ENCODE measurements around the gene JAKMIP1.
A peak's percentile ranks its signal among the peaks of the same experiment; 100 is the strongest.
"Not testable (repeated sequence)": the region's sequence is repeated elsewhere in the genome, so short reads cannot be mapped to it uniquely, and the experiment has no call there.

The JAKMIP1 gene

DNA sequence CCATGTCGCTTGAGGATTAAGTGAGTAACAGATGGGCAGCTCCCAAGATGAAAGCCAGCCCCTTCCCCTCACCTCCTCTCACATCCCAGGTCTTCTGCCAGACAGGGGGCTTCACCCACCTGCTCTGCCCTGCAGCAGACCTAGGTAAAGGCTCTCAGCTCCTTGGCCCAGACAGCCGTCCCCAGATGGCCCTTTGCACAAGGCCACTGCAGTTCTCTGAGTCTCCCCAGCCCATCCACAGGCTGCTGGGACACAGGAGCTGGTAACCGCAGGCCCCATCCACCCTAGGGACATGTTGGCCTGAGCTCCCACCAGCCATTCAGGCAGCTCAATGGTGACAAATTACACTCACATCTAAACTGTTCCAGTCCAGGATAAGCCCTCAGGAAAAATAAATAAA is 197.4 kb downstream of the JAKMIP1 start:
- DNase-seq, result no peak

DNA sequence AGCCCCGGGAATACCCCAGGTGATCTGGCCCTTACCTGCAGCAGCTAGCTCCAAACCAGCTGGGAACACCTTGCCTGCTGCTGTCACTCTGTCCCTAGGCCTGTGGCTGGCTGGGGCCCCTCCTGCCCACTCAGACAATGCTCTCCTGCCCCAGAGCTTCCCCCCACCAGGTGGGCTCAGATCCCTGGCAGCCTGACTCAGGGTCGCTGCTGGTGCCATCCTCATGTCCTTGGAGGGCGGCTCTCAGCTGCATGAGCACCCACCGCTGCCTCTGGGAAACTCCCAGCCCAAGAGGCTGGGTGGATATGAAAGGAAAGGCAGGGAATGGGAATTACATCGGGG is 197.9 kb downstream of the JAKMIP1 start:
- DNase-seq, result no peak

DNA sequence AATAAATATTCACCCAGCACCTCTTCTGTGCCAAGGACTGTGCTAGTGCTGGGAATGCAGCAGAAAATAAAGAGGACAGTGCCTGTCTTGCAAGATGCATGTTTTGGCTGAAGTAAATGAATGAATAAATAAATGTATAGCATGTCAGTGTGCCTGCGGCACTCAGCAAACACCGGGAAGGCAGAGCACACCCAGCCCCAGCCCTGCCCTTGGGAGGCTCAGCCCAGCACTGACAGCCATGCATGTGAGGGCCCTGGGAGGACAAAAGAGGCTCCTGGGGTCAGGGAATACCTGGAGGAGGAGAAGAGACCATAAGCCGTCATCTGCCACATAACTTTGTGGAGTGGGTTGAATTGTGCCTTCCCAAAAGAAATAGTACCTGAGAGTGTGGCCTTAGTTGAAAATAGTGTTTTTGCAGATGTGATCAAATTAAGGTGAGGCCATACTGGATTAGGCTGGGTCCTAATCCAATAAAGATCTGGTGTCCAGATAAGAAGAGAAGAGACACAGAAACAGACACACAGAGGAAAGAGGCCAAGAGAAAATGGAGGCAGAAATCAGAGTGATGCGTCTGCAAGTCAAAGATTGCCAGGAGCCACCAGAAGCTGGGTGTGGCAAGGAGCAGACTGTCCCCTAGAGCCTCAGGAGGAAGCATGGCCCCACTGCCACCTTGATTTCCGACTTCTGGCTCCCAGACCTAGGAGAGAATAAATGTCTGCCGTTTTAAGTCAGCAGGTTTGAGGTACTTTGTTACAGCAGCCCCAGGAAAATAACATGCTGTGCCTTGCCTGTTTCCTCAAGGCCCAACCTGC is 198.5 kb downstream of the JAKMIP1 start:
- no peak for DNase-seq

DNA sequence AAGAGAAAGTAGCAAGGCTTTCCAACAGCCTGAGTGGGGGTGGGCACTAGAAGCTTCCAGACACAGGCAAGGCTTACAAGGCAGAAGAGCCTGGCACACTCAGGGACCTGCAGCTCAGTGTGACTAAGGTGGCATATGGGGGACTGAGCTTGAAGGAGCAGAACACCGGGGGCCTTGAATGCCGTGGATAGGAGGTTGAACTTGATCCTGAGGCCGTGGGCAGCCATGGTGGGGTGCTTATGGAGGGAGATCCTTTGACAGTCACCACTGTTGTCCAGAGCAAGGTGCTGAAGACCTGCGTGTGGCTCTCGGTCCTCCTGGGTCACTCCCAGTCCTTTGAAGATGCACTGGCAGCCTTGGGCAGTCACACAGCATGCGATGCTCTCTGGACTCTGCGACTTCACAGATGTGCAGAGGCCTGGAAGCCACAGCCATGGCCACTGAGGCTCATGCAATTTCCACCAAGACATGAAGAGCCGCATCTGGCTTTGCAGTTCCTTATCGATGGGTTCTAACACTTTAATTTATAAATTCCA is 200.5 kb downstream of the JAKMIP1 start:
- no peak for DNase-seq

DNA sequence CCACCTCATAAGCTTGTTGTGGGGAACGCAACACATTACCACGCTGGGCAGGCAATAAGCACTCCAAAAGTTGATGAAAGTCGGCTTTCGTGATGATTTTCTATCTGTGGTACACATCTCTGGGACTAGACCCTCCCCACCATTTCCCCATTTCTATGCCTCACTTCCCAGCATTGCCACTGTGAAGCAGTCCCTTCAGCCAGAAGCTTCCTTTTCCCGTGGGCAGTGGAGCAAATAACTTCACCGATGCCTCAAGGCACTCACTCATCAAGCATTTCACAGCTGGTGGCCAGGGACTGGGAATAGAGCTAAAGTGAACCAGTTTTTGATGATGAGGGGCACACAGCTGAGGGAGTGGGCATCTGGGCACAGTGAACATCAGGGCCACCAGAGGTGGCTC is 201.0 kb downstream of the JAKMIP1 start:
- DNase-seq, result no peak

DNA sequence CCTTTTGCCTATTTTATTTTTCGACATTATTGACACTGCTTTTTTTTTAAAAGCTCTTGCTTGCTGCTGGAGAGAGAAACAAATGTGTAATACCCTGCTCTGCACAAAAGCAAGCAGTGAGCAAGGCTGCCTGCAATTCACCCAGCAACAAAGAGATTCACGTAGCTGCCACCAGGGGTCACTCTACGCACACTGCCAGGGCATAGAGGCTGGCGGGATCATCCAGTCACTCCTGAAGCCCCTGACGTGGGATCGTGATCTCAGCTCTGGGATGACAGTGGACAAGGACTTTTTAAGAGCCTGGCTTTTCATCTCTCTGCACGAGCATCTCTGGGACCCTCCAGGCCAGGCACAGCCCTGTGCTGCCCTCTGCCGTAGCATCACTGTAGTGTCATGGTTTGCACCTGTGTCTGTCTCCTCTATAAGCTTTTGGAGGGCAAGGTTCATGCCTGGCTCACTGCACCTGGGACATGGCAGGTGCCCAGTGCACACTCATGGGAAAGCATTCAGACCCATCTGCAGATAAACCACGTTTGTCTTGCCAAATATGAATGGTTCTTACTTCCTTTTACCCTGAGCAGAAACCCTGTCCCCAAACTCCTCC is 201.9 kb downstream of the JAKMIP1 start:
- DNase-seq, result peak; percentile 47

DNA sequence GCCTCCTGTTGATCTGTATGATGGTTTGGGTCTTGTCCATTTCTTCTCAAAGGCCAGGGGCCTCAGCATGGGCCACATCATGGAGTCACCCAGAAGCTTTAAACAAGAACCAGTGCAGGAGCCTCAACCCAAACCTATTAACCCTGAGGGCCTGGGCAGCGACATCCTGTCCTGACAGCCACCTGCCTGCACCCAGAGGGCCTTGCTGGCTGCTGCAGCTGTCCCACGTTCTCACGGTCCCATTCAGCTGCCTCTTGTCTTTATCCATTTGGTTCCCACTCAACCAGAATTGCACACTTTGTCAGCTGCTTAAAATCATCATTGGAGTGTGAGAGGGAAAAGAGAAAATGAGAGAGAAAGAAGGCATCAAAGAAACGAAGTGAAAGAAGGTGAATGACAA is 203.7 kb downstream of the JAKMIP1 start:
- DNase-seq, result no peak

DNA sequence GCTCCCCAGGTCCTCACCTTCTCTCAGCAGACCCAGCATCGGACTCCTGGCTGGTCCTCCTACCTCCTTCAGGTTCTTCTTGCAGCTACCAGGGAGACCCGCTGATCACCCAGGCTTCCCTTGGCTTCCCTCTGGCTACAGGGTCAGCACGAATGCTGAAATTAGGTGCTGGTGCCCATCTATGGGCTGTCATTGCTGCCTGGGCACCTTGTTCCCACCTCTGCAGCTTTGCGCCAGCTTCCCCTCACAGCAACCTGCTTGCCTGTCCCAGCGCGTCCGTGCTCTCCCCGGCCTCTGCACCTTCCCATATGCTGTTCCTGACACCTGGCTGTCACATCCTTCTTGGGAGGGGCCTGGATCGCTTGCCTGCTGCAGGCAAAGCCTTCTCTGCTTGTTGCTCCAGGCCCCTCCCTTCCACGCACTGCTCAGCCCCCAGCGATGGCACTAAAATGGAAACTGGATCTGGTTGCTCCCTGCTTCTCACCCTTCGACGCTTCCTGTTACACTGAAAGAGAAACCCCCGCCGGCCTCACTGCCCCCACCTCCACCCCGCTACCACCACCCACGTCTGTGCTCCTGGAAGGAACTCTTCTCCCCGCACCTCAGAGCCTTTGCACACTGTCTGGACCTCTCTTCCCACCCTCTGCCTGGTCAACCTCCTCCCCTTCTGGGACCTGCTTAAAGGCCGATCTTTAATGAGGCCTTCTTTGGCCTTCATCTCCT is 204.3 kb downstream of the JAKMIP1 start:
- DNase-seq, result no peak

DNA sequence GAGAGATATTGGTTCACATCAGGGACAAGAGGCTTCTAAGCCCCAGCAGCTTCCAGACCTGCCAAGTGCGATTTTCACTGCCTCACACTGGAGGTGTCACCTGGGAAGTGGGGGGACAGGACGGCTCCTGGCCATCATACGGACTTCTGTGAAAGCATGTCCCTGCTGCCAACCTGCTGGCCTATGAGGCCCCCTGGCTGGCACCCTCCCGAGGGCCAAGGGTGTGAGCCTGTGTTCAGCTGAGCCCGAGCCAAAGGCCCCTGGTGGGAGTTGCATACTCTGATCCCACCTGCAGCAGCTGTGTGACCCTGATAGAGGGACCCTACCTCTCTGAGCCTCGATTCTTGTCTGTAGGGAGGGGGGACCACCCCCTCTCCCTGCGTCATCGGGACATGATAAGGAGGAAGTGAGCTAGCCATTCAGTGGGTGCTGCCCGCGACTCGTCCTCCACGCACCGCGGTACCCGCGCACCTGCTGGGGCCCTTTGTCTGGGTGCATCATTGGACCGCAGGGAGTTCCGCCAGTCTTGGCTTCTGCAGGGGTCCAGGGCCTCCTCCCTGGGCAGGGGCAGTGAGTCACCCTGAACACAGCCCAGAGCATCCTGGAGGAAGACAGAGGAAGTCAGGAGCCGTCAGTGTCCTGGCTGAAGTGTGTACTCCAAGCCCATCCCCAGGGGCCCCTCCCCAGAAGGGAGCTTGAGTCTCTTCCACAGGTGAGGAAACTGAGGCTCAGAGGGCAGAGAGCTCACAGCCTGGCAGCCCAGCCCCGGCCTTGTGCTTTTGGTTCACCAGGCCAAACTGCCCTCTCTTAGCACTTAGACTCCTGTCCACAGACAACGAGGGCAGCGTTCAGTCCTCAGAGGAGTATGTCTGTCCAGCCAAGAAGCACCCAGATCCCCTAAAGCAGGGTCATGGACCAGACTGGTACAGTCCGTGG is 206.2 kb downstream of the JAKMIP1 start:
- DNase-seq, result no peak

DNA sequence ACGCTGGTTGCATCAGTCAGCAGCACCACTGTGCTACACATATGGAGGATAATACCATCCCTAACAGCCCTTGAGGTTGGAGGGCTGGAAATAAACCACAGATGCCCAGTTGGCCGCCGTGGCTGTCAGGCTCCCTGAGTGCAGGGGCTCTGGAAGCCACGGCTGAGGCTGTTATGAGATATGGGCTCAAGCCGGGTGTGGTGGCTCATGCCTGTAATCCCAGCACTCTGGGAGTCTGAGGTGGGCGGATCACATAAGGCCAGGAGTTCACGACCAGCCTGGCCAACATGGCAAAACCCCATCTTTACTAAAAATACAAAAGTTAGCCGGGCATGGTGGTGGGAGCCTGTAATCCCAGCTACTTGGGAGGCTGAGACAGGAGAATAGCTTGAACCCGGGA is 207.0 kb downstream of the JAKMIP1 start:
- not testable (repeated sequence) for DNase-seq

DNA sequence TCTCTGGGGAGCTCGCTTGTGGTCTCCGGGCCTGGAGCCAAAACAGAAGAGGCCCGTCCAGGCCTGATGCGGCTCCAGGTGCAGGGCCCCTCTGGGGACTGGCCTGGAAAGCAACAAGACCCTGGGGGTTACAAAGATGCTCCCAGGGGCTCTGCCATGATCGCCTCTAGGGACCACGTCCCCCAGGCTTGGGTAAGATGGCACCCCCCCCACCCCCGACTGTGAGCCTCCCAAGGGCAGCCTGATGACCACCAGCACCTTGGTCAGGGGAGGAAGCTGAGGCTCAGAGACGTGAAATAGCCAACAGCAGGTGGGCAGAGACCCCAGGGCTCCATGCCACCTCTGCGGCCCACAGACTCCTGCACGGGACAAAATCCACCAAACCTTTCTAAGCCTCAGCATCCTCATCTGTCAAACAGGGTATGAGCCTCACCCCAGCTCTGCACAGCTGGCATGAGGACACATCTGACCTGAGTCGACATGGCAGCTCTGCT is 207.5 kb downstream of the JAKMIP1 start:
- no peak for DNase-seq

DNA sequence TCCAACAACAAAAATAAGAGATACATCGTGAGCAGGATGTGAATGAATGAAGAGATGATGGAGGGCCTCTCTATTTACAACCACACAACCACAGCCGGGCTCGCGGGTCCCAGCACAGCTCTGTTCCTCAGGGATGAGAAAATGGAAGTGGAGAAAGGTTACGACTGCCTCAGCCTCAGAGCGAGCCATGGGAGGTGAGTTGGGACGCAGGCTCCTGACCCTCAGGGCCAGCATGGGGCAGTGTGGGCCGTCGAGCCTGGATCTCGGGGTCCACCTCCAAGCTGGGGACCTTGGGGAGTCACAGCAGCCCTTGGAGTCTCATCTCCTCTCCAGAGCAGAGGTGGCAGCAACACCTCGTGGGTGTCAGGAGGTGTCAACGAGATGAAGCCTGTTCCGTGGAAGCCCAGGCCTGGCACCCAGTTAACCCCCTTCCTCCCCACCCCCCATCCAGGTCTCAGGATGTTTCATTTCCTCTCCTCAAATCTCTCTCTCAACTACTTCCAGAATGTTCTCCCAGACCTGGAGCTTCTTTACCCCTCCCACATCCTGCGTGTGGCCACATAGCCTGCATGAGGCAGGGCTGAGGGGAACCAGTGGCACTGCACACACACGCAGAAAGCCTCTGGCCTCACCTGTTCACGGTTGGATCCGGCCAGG is 208.1 kb downstream of the JAKMIP1 start:
- no peak for DNase-seq

DNA sequence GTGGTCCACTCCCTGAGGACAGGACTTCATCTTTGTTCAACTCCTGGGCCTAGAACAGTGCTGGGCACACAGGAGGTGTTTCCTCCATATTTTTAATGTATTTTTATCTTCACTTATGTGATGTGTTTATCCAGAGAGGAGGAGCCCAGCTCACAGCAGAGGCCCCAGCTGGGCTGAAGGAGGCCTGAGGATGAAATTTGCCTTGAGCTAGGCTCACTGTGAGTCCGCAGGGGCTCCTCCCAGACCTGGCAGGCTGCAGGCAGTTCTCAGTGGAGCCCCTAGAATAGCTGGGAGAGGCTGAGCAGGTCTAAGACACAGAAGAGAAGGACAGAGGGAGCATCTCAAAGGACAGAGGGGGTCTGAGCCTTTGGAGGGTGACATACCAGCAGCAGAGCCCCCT is 208.9 kb downstream of the JAKMIP1 start:
- DNase-seq, result no peak

DNA sequence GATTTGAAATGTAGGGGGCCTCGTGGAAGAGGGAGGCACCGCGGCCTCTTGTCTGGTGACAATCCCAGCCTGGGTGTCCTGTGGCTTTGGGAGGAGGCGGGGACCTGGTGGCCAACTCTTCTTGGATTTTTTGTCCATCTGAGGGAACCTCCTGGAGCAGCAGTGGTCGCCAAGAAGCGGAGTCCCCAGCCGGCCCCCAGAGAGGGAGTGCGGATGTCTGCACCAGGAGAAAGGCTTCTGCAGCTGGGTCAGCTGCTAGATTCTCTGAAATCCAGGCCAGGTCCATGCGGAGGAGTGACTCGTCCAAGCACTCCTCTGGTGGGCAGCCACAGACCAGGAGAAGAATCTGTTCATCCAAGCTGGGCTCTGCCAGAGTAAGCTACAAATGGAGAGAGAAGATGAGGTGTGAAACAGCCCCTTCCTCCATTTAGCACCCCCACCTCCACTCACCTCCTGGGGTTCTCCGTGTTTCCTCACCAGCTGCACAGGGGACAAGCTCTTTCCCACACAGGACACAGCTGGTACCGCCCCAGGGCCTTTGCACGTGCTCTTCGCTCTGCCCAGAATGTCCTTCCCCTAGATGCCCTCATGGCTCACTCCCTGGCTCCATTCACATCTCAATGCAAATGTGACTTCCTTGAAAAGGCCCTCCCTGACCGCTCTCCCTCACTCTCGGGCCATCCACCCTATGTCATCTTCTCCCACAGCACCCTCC is 209.7 kb downstream of the JAKMIP1 start:
- no peak for DNase-seq

DNA sequence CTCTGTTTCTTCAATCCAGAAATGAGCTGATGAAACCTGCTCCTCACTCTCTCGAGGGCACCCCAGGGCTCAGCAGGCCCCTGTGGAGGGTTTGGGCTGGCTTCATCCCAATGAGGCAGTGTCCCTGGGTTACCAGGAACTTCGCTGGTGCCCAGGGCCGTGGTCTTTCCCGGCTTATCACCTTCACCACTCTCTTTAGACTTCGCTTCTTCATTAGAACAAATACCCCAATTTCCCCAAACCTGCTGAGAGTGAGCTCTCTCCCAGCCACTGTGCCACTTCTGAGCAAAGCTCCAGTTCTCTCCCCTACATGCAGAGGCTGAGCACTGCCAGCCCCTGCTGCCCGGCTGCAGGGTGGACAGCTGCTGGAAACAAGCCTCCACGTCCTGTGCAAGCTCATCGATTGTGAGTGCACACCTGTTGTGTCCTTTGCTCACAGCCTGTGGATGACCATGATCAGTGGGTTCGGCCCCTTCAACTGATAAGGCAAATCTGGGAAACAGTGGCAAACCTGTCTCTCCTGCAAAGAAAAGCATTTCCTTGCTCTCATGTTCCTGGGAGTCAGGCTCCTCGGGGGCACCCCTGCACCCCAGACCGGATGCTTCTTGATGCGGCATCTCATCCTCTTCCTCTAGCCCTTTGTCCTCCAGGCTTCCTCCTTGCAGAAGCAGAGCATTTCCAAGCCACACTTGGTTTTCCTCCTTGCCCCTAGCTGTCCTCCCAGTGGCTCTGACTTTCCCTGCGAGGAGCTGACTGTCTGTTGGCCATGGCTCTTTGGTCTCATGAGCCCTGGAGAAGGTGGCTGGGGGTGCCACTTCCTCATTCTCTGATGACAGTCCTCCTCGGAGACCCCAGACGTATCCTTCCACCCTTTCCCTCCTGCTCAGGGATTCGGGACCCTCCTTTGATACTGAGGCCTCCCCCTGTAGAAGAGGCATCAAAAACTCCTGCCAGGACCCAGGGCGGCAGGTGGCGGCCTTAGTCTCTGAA is 210.8 kb downstream of the JAKMIP1 start:
- no peak for DNase-seq

DNA sequence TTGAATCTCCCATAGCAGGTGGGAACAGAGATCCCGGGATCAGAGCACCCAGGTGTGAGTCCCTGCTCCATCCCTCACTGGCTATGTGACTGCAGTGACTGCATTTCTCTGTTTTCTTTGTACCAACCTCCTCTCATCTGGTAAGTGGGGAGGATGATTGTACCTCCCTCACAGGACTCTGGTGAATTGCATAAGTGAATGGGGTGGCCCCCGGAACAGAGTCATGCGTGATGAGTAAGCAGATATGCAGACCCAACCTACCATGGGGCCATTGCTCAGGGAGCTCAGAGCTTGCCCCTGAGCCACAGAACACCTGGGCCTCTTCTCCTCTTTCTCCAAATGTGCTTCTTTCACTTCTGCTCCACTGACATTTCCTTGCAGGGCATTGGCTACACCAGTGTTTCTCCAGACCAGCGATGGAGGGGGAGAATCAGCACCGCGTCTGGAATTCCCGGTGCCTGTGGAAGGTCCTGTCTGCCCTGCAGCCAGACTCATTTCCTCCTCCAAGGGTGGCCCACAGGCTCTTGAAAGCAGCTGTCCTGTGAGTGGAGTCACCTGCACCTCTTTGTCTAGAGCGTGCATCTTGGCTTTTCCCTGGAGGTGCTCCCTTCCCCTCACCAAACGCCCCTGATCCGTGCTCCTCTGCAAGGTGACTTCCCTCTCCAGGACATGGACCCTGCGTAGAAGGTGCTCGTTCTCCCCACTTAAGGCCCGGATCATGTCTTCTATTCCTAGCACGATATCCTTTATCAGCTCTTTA is 212.1 kb downstream of the JAKMIP1 start:
- no peak for DNase-seq

DNA sequence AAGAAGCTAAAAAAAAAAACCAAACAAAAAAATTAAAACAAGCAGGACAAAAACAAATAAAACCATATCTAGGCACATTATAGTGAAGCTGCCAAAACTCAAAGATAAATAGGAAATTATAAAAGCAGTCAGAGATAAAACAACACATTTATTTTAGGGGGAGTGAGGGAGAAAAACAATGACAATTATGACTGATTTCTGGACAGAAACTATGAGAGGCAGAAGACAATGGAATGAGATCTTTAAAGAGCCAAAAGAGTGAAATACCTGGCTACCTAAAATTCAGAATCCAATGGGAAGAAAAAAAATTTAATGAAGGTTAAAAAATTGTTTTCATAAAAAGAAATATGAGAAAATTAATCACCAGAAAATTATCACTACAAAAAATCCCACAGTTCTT is 215.5 kb downstream of the JAKMIP1 start:
- no peak for DNase-seq

DNA sequence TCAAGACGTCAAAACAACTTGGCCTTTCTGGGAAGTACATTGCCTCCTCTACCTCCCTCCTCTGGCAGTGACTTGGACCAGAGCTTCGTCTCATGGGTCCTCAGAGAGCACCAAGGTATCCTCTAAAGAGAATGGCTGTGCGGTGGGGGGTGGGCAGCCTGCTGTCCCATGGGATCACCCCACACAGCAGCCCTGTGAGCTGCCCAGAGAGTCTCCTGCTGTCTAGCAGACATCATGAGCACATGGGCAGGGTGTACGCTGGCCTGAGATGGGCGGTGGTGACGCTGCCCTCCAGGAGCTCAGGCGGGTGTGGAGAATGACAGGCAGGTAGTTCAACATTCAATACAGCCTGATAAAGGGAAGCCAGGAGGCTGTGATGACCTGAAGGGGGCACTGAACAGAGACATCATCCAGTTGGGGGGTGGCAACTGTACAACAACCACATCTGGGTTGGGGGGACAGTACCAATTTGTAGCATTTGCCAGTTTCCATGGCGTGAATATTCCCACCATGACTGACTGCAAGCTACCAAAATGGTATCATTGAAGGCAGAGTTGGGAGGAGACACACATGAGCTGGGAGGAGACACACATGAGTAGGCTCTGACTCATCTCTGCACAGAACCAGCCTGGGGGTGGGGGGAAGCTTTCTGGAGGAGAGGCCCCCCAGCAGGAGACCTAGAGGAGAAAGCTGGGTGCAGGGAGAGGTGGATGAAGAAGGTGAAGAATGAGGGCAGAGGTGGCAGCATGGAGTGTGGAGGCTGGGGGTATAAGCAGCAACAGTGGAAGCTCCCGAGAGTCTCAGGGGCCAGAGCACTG is 218.0 kb downstream of the JAKMIP1 start:
- no peak for DNase-seq

Data from CD4-positive, alpha-beta T cell treated with Interleukin-4 for 4 hours (primary cell).